GM18520 (cell line): ENCODE results near the gene UNC5A.

Experiments used
- ATAC-seq: cut with Tn5 transposase; IDR thresholded peaks from one replicate; pipeline ENCODE4 v1.9.1; 2021; ENCODE audit not compliant: unreplicated experiment

UNC5A gene

GRCh38 chr5:176799488-176799887 lies 10.9 kb upstream of the UNC5A start:
- ATAC-seq, result no peak

GRCh38 chr5:176800024-176800423 lies 10.3 kb upstream of the UNC5A start:
- ATAC-seq, result no peak

GRCh38 chr5:176802116-176802784 lies 8.1 kb upstream of the UNC5A start:
- ATAC-seq, result no peak

GRCh38 chr5:176803068-176803942 lies 7.1 kb upstream of the UNC5A start:
- ATAC-seq, result no peak

DNA sequence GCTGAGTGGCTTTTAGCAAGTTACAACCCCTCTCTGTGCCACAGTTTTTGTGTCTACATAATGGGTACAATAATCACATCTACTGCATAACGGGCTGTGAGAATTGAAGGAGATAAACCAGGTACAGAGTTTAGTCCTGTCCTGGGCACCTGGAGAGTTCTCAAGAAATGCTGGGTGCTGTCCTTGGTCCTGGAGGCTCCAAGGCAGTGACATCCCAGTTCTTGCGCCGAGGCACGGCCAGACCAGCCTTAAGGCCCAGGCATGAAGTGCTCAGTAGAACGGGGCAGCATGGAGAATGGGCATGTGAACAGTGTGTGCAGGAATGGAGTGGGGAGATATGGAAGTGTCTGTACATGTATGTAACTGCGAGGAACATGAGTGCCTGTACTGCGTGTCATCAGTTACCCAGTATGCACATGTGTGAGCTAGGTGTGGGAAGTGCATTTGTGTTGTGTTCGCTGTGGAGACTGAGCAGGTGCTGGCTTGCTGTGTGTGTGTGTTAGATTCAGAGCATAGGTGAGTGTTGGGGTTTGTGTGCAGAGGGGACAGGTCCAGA lies 6.3 kb upstream of the UNC5A start:
- ATAC-seq, result no peak

- no peak for ATAC-seq
Observed at GRCh38 chr5:176806137-176806536, 4.2 kb upstream of the UNC5A start.

GRCh38 chr5:176809544-176810080 lies 747 bp upstream of the UNC5A start:
- no peak for ATAC-seq

GRCh38 chr5:176810687-176811501 lies 535 bp downstream of the UNC5A start:
- no peak for ATAC-seq

GRCh38 chr5:176812269-176813259 lies 2.2 kb downstream of the UNC5A start:
- no peak for ATAC-seq

DNA sequence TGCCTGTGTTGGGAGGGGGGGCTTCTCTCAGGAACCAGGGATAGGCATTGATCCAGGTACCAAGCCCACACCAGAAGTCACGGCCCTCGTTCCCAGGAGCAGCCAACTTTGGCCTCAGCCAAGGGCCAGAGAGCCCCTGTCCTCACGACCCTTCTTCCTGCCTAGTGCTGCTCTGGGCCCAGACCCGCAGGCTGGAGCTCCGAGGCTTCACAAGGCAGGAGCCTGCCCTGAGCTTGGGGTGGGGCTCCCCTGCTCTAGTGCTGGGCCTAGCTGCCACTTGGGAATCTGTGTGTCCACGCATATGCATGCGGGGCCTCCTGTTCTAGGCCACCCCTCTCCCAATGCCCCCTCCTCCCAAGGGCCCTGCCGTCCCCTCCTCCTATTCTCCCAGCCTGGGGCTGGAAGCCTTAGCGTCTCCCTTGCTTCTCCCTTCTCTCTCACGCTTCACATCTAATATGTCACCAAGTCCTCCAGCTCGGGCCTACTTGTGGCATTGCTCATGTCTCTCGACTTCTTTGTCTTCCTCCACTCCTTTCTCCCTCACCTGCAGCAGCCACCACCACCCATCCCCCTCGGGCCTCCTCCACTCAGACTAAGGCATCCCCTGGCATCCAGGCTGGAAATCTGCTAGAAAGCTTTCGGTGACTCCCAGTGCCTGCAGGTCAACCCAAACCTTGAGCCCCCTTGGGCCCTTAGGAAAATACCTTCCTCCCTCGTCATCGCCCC lies 3.4 kb downstream of the UNC5A start:
- no peak for ATAC-seq

DNA sequence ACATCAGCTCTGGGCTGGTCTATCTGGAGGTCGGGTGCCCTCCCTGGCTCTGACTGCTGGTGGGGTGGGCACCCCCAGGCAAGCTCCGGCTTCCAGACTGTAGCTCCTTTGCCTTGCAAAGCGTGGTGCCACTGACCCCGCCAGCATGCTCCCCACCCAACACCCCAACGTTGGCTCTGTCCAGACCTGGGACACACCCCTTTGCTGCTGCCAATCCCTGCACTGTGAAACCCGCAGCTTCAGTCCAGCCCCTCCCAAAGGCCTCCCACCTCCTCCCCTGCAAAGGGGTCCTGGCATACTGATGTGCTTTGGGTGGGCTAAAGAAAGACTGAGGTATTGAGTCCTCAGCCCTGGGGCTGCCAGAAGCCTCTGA lies 3.9 kb downstream of the UNC5A start:
- ATAC-seq, result no peak

GRCh38 chr5:176814836-176815438 lies 4.6 kb downstream of the UNC5A start:
- ATAC-seq, result no peak

GRCh38 chr5:176816043-176816745 lies 5.8 kb downstream of the UNC5A start:
- no peak for ATAC-seq

DNA sequence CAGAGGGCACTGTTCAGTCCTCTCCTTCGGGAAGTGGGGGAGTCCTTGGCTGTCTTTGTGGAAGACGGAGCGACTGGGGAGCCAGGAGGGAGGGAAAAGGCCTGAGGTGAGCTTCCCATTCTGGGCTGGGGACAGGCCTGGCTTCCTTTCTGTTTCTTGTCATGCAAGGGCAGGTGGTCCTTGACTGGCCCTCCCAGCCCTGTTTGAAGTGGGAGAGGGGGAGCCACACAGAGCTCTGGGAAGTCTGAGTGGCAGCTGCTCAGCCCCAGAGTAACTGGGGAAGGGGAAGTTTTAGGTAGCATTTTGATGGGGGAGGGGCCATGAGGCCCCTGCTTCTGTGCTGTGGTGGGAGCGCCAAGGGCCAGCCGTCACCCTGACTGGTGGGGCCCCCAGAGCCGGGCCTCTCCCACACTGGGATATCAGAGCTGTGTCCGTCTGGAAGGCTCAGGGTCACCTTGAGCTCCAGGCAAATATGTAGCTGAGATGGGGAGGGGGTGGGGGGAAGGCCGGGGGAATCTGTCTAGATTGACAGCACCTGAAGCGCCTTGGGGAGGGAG lies 6.5 kb downstream of the UNC5A start:
- ATAC-seq, result no peak

GRCh38 chr5:176817369-176817840 lies 7.0 kb downstream of the UNC5A start:
- no peak for ATAC-seq

- peak; percentile 9 for ATAC-seq
Observed at GRCh38 chr5:176817841-176818377, 7.5 kb downstream of the UNC5A start.

DNA sequence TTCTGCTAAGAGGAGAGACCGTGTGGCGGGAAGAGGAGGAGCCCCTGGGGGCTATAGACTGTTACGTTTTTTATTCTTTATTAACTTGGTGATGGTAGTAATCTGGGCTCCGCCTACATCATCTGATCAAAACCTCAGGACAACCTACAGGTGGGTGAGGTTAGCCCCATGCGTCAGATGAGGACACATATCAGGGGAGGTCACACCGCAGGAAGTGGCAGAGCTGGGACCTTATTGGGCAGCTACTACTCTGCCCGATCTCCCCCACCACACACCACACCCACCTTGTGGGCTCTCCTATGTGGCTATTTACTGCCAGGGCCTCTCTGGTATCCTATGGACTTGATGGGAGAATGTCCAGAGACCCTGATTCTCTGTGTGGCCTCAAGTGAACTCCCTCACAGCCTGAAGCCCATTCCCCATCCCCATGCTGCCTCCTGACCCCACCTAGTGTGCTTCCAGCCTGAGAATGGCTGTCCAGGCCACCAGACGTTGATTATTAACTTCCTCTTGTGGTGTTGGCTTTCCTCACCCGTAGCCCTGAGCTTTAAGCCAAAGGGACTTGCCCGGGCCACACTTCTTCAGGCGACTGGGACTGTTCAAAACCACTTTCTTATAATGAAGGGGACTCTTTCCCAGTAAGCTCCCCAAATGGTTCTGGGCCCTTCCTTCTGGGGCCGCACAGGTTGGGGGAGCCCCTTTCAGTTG lies 8.2 kb downstream of the UNC5A start:
- peak; percentile 54 for ATAC-seq
